Psoas muscle (tissue), 8 donors: ENCODE data around the gene AKAP5. TPM values are rescaled to one million over a fixed set of nuclear protein-coding genes. Genes with fewer than 3 reads are reported as not detected.

ENCODE experiments used
- ATAC-seq, 4 donors: fragments of 200-7000 bp; cut with Tn5 transposase; one replicate each; pipeline ENCODE4 v1.9.1; 2020; ENCODE audit warnings: moderate library complexity in 3 of 4, mild to moderate bottlenecking in 2 of 4
- DNase-seq, 2 donors: peaks; one replicate each; pipeline ENCODE4 v3.0.0-alpha.2; 2020
- H3K27ac ChIP-seq: fragments of 200-600 bp; one replicate; pipeline ENCODE4 v1.8.0; 2022
- H3K27me3 ChIP-seq, 3 donors: fragments of 200-600 bp in 1 of 3; one replicate each; pipeline versions ENCODE4 v1.6.1 to v1.8.0; 2013 to 2022; ENCODE audit warnings: low read length in 2 of 3, mild to moderate bottlenecking in 2 of 3, moderate library complexity in 1 of 3; ENCODE audit not compliant: insufficient read depth in 3 of 3
- H3K36me3 ChIP-seq, 2 donors: fragments of 200-600 bp in 1 of 2; one replicate each; pipeline versions ENCODE4 v1.6.1 to v1.8.0; 2013 to 2022; ENCODE audit warnings: low read depth in 1 of 2, mild to moderate bottlenecking in 1 of 2, moderate library complexity in 1 of 2; ENCODE audit not compliant: insufficient read depth in 1 of 2
- H3K4me1 ChIP-seq: fragments of 200-600 bp; one replicate; pipeline ENCODE4 v1.8.0; 2022
- H3K4me3 ChIP-seq: fragments of 200-600 bp; one replicate; pipeline ENCODE4 v1.8.0; 2022; ENCODE audit warnings: mild to moderate bottlenecking
- H3K9me3 ChIP-seq: fragments of 200-600 bp; one replicate; pipeline ENCODE4 v1.8.0; 2022
- WGBS, 3 donors: extraction: QIAGEN DNeasy Blood & Tissue Kit; methylation state at CpG; one replicate each; pipeline versions ENCODE4 v1.1.6 to v1.1.7; 2013; 5-methylcytosine and 5-hydroxymethylcytosine counted together
- intact Hi-C, 2 donors: fragments of 100-400 bp; cut with DNase I; formaldehyde crosslinking; loops; one replicate each; pipeline versions ENCODE4 v1.11.0 to v1.14.2; 2022
- polyA plus RNA-seq, 3 donors: library from polyadenylated mRNA; stranded (reverse); fragments of 200-250 nt; gene quantifications; one replicate each; pipeline ENCODE4 v1.2.3, GENCODE V29; 2013
- total RNA-seq, 4 donors: library from RNA; stranded (reverse); fragmentation: NEBNext Ultra II Directional in 2 of 4; extraction: Animal tissue kit (Norgen Biotek cat#: 25700) in 2 of 4; gene quantifications; one replicate each; pipeline versions ENCODE4 v1.2.1 to v1.2.4, GENCODE V29; 2021 to 2023
- TF ChIP-seq, protein P1 (sequence below): fragments of 200-600 bp; IDR thresholded peaks from one replicate; pipeline ENCODE4 v1.8.0; 2022; ENCODE audit warnings: antibody characterized with exemption
- donor health status: healthy with polysubstance abuse.
- donor health status: DM: no; HTN: no; CAD: no; lungs with moderate emphysema.
- donor health status: Bipolar disorder and iron deficiency.
- donor health status: healthy.
- donor health status: DM: yes; HTN: yes; CAD: no.
- donor health status: DM: no; HTN: no; CAD: no.
- donor health status: DM: no; HTN: no; CAD: no.
- donor health status: DM: yes; HTN: yes; CAD: no.

Gene AKAP5
- total and polyA plus RNA-seq, 7 donors = 0.01 to 0.18 (median 0.08) TPM

DNA sequence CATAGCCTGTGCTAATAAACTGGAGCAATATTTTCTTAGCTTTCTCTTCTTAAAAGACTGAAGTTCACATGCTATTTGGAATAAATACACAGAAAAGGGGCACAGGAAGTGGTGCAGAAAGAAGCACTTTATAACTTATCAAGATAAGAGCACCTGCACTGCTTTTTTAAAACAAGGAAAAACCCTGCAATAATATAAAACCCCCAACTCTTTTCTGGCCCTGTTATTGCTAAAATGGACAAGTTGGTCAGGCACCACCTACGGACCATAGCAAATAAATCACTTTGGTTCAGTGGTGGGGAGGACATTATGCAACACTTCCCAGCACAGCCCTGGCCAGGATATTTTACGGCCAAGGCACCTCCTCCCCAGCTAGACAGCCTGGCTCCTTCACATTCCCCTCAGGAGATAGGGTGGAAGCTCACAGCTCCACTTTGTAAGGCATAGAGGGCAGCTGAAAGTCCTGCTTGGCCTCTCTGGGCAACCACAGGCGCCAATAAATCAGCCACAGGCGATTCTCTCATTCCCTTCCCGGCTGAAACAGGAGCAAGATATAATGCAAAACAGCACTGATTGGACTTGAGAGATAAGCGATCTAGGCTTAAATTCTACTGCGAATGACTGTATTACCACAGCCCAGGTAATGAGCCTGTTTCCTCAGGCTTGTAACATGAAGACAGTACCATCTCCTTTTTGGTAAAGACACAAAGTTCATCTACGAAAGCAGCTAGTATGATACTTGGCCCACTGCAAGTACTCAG lies 36.3 kb downstream of the AKAP5 start:
- no peaks in the 10 kb centered on the region for H3K9me3 ChIP-seq
- DNase-seq = peak; percentile 61 to 80
- ATAC-seq = peak; percentile 31 to 50 (median 44)
- no peaks in the 10 kb centered on the region for H3K27me3 ChIP-seq
- H3K36me3 ChIP-seq = peaks cover 0 to 6% of the 10 kb centered on the region in 2 donors
- H3K4me1 ChIP-seq = peaks cover 51% of the 10 kb centered on the region
- intact Hi-C loops = loop anchor here in 1 of 2 donors (10.0 kb wide), 1 partner anchor 157 kb away; no protein-coding TSS in a partner anchor
- TF ChIP-seq, protein P1, sequence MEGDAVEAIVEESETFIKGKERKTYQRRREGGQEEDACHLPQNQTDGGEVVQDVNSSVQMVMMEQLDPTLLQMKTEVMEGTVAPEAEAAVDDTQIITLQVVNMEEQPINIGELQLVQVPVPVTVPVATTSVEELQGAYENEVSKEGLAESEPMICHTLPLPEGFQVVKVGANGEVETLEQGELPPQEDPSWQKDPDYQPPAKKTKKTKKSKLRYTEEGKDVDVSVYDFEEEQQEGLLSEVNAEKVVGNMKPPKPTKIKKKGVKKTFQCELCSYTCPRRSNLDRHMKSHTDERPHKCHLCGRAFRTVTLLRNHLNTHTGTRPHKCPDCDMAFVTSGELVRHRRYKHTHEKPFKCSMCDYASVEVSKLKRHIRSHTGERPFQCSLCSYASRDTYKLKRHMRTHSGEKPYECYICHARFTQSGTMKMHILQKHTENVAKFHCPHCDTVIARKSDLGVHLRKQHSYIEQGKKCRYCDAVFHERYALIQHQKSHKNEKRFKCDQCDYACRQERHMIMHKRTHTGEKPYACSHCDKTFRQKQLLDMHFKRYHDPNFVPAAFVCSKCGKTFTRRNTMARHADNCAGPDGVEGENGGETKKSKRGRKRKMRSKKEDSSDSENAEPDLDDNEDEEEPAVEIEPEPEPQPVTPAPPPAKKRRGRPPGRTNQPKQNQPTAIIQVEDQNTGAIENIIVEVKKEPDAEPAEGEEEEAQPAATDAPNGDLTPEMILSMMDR = no peak
- peak overlapping the region; percentile 93 for H3K4me3 ChIP-seq
- 33 to 48% (median 37%) methylated on average over 8 of the region's 8 CpGs for whole genome bisulfite sequencing, 3 donors
- H3K27ac ChIP-seq = peak overlapping the region; percentile 99

DNA sequence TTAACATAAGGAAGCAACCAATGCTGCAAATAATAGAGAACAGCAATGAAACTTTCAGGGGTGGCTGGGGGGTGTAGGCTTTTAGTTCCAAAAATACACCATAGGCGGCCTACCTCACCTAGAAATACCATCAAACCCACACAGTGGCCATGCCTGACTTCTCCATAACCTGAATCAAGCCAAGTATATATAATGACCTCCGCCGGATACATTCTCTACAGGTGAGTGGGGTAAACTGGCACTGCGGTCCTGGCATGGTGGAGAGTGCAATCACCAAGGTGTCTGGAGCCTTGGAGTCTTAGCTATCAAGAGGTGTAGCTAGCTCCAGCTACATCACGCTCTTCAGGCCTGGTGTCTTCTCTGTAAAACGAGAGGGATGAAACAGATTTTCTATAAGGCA lies 37.2 kb downstream of the AKAP5 start:
- H3K36me3 ChIP-seq = peaks cover 0 to 6% of the 10 kb centered on the region in 2 donors
- peak overlapping the region; percentile 93 for H3K4me3 ChIP-seq
- no peaks in the 10 kb centered on the region for H3K9me3 ChIP-seq
- TF ChIP-seq, protein P1 = no peak
- DNase-seq (no peak), ATAC-seq (no peak)
- no peaks in the 10 kb centered on the region for H3K27me3 ChIP-seq
- H3K27ac ChIP-seq = peak overlapping the region; percentile 99
- WGBS, 3 donors = 42 to 56% (median 46%) methylated on average over 6 of the region's 6 CpGs
- H3K4me1 ChIP-seq = peaks cover 56% of the 10 kb centered on the region
- intact Hi-C loops = loop anchor here in 1 of 2 donors (10.0 kb wide), 1 partner anchor 158 kb away; no protein-coding TSS in a partner anchor

DNA sequence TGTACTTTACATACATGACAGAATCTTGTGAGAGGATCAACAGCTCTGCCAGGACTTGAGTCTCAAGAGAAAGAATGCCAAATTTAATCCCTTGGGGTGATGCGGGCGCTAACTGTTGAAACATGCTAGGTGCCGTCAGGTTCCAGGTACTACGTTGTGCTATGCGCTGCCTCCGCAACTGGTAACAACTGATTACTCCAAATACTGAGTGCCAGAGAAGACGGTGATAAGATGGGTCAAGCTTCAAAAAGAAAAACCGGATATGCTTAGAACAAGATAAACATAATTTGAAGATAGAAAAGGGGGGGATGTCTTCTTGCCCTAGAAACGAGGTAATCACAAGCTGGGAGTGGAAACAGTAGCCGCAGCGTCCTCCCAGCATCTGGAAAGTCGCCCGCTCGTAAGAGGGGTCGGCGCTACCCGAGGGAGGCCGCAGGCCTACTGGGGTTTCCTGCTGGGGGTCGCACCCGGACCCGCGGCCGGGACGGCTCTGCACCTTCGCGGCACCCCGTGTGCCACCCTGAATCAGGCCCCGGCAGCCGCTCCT lies 37.7 kb downstream of the AKAP5 start:
- WGBS, 3 donors = 0 to 2% (median 1%) methylated on average over 22 to 29 of the region's 29 CpGs
- no peaks in the 10 kb centered on the region for H3K27me3 ChIP-seq
- peaks cover 0 to 6% of the 10 kb centered on the region in 2 donors for H3K36me3 ChIP-seq
- intact Hi-C loops = loop anchor here in 1 of 2 donors (10.0 kb wide), 1 partner anchor 158 kb away; no protein-coding TSS in a partner anchor
- H3K4me3 ChIP-seq = peak overlapping the region; percentile 93
- H3K4me1 ChIP-seq = peaks cover 56% of the 10 kb centered on the region
- peak in 2 of 4 donors; percentile 0 to 2 for ATAC-seq
- H3K9me3 ChIP-seq = no peaks in the 10 kb centered on the region
- peak overlapping the region; percentile 99 for H3K27ac ChIP-seq
- no peak for DNase-seq
- TF ChIP-seq, protein P1 = no peak

DNA sequence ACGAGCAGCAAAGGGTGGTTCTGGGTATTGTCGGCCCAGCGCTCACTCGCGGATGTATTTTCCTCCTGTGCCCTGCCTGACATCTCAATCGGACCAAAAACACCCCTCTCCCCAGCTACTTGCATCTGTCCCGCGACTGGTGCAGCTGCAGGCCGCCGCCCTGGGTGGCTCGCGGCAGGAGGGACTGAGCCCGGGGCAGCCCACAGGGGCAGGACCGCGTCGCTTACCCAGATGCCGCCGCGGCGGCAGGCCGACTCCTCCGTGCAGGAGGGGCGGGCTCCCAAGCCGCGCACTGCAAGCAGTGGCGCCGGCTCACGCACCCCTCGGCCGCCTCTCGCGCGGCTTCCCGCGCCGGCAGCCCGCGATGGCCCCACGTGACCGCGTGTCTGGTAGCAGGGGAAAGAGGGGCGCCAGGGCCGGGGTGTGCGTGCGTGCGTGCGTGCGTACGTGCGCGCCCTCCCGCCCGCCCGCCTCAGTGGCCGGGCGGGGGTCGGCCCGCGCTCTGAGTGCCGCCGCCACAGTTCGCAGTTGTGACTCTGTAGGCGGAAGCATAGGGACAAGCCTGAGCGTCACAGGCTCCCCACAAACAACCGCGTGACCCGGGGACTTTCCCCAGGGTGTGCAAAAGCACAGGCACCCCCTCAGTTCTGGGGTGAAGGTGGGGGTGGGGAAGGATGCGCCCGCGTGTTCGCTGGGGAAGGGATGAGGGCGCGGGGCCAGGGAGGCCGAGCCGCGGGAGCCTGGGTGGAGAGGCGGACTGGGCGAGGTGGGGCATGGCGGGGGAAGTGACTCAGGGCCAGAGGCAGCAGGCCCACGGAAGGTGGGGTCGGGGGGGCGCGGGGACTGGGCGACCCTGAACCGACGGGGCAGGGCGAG lies 38.4 kb downstream of the AKAP5 start, which contains the start of gene ZBTB25:
Gene ZBTB25, minus strand, starts transcription at position 405 of the 876 bp plus-strand sequence. CDS start 13,305 bp downstream, outside the sequence.
- H3K36me3 ChIP-seq = peaks cover 0 to 6% of the 10 kb centered on the region in 2 donors
- H3K4me3 ChIP-seq = peak within 1 kb of the TSS; percentile 93
- intact Hi-C loops = loop anchor here in 1 of 2 donors (10.0 kb wide), 1 partner anchor 159 kb away; no protein-coding TSS in a partner anchor
- peak within 1 kb of the TSS; percentile 99 for H3K27ac ChIP-seq
- no peaks in the 10 kb centered on the region for H3K27me3 ChIP-seq
- TF ChIP-seq, protein P1 = no peak
- ATAC-seq = peak; percentile 74 to 79 (median 76)
- H3K4me1 ChIP-seq = peaks cover 59% of the 10 kb centered on the region
- peak; percentile 93 to 96 for DNase-seq
- 0% methylated on average over 50 to 87 of the region's 87 CpGs for WGBS, 3 donors
- no peaks in the 10 kb centered on the region for H3K9me3 ChIP-seq
